GM21717 (cell line): ENCODE results near the gene SFTPA1.
"Not testable (repeated sequence)": the region's sequence is repeated elsewhere in the genome, so short reads cannot be mapped to it uniquely, and the experiment has no call there.

ENCODE experiments used
- ATAC-seq: cut with Tn5 transposase; IDR thresholded peaks from one replicate; pipeline ENCODE4 v1.9.1; 2021; ENCODE audit warnings: mild to moderate bottlenecking, moderate library complexity; ENCODE audit not compliant: unreplicated experiment

Gene SFTPA1

GRCh38 chr10:79608505-79609375 lies 2.0 kb upstream of the SFTPA1 start:
- no peak for ATAC-seq

GRCh38 chr10:79611193-79611976 lies 646 bp downstream of the SFTPA1 start:
- ATAC-seq: not testable (repeated sequence)

- ATAC-seq: no peak
These were observed 4.8 kb downstream of the SFTPA1 start for GRCh38 chr10:79615577-79615976.

- no peak for ATAC-seq
These were observed 5.4 kb downstream of the SFTPA1 start for GRCh38 chr10:79616164-79616563.

GRCh38 chr10:79623663-79624062 lies 12.9 kb downstream of the SFTPA1 start:
- ATAC-seq: not testable (repeated sequence)

GRCh38 chr10:79627075-79627474 lies 16.3 kb downstream of the SFTPA1 start:
- no peak for ATAC-seq

GRCh38 chr10:79628083-79628482 lies 17.3 kb downstream of the SFTPA1 start:
- no peak for ATAC-seq

- ATAC-seq: no peak
These were observed 18.5 kb downstream of the SFTPA1 start for GRCh38 chr10:79628988-79629954.

- ATAC-seq: no peak
These were observed 19.2 kb downstream of the SFTPA1 start for GRCh38 chr10:79629955-79630327.

- not testable (repeated sequence) for ATAC-seq
These were observed 26.0 kb downstream of the SFTPA1 start for GRCh38 chr10:79636654-79637199.

- no peak for ATAC-seq
These were observed 27.6 kb downstream of the SFTPA1 start for GRCh38 chr10:79638318-79638717.

GRCh38 chr10:79652695-79653094 lies 42.0 kb downstream of the SFTPA1 start:
- ATAC-seq: not testable (repeated sequence)

- ATAC-seq: not testable (repeated sequence)
These were observed 52.5 kb downstream of the SFTPA1 start for GRCh38 chr10:79663287-79663686.

- not testable (repeated sequence) for ATAC-seq
These were observed 53.9 kb downstream of the SFTPA1 start for GRCh38 chr10:79664686-79665085.
